Naive thymus-derived CD4-positive, alpha-beta T cell (primary cell): Measurements from ENCODE around the gene CYP4B1. TPM values are rescaled to one million over a fixed set of nuclear protein-coding genes. Genes with fewer than 3 reads are reported as not detected.
"Not testable (repeated sequence)": the region's sequence is repeated elsewhere in the genome, so short reads cannot be mapped to it uniquely, and the experiment has no call there.

Experiments used
- ATAC-seq: fragments of 150-1000 bp; cut with Tn5 transposase; 2 replicates; pipeline ENCODE4 v1.10.0; 2021; ENCODE audit warnings: mild to moderate bottlenecking, moderate library complexity
- CTCF ChIA-PET: fragments of 350-600 bp; sonication (Branson Sonifier 250); formaldehyde crosslinking; loops from one replicate; lab custom pipeline; 2021; ENCODE audit warnings: antibody characterized with exemption; lab: Charles Lee
- POLR2A ChIA-PET: fragments of 350-600 bp; sonication (Branson Sonifier 250); formaldehyde crosslinking; loops from one replicate; lab custom pipeline; 2021; ENCODE audit warnings: antibody characterized with exemption, inconsistent platforms; lab: Charles Lee
- DNase-seq, 9 donors: peaks; one replicate each; pipeline versions ENCODE4 v3.0.0 to v3.0.0-alpha.2; 2020 to 2022; ENCODE audit warnings: mixed read lengths in 1 of 9
- H3K27ac ChIP-seq: one replicate; pipeline ENCODE4 v1.7.0; 2013; ENCODE audit warnings: mild to moderate bottlenecking, low read depth, low read length, moderate library complexity
- H3K27me3 ChIP-seq, 2 donors: one replicate each; pipeline ENCODE4 v1.7.0; 2013; ENCODE audit warnings: low read length in 2 of 2, mild to moderate bottlenecking in 2 of 2, moderate library complexity in 2 of 2; ENCODE audit not compliant: control insufficient read depth in 2 of 2, insufficient read depth in 2 of 2
- H3K36me3 ChIP-seq, 3 experiments: 1 replicate in 2 of 3; 2 replicates in 1 of 3; pipeline ENCODE4 v1.7.0; 2013; ENCODE audit warnings: low read length in 3 of 3, mild to moderate bottlenecking in 3 of 3, moderate library complexity in 1 of 3; ENCODE audit not compliant: insufficient read depth in 3 of 3, control insufficient read depth in 2 of 3
- H3K4me1 ChIP-seq, 2 donors: one replicate each; pipeline ENCODE4 v1.7.0; 2013; ENCODE audit warnings: low read length in 2 of 2, mild to moderate bottlenecking in 2 of 2, moderate library complexity in 1 of 2; ENCODE audit not compliant: control insufficient read depth in 2 of 2, insufficient read depth in 2 of 2
- H3K4me3 ChIP-seq: 2 replicates; pipeline ENCODE4 v1.7.0; 2013; ENCODE audit warnings: mild to moderate bottlenecking, low read length
- H3K9me3 ChIP-seq, 3 experiments: 1 replicate in 2 of 3; 2 replicates in 1 of 3; pipeline ENCODE4 v1.7.0; 2013; ENCODE audit warnings: low read length in 3 of 3; ENCODE audit not compliant: control insufficient read depth in 2 of 3
- H3K27ac Mint-ChIP-seq, 9 donors: one replicate each; pipeline ENCODE4 v1.8.0; 2020 to 2022; ENCODE audit warnings: mixed read lengths in 9 of 9, mild to moderate bottlenecking in 8 of 9, moderate library complexity in 5 of 9, inconsistent platforms in 2 of 9
- H3K27me3 Mint-ChIP-seq, 5 donors: one replicate each; pipeline ENCODE4 v1.8.0; 2021 to 2022; ENCODE audit warnings: mixed read lengths in 5 of 5, mild to moderate bottlenecking in 1 of 5
- H3K36me3 Mint-ChIP-seq, 5 donors: one replicate each; pipeline ENCODE4 v1.8.0; 2020 to 2022; ENCODE audit warnings: mixed read lengths in 5 of 5, mild to moderate bottlenecking in 3 of 5, inconsistent platforms in 1 of 5
- H3K4me1 Mint-ChIP-seq, 7 donors: one replicate each; pipeline ENCODE4 v1.8.0; 2020 to 2022; ENCODE audit warnings: mixed read lengths in 7 of 7, mild to moderate bottlenecking in 3 of 7, inconsistent platforms in 1 of 7
- H3K4me3 Mint-ChIP-seq, 10 donors: one replicate each; pipeline ENCODE4 v1.8.0; 2020 to 2022; ENCODE audit warnings: mild to moderate bottlenecking in 10 of 10, mixed read lengths in 10 of 10, moderate library complexity in 6 of 10, inconsistent platforms in 2 of 10
- H3K9me3 Mint-ChIP-seq, 11 donors: one replicate each; pipeline ENCODE4 v1.8.0; 2020 to 2022; ENCODE audit warnings: mixed read lengths in 11 of 11, mild to moderate bottlenecking in 4 of 11, inconsistent platforms in 1 of 11, moderate library complexity in 1 of 11
- intact Hi-C, 2 donors: fragments of 100-400 bp; cut with micrococcal nuclease; formaldehyde crosslinking; loops; one replicate each; pipeline ENCODE4 v1.15.1; 2023
- polyA plus RNA-seq, 2 donors: library from polyadenylated mRNA; unstranded; fragments of 300-500 nt; fragmentation: Illumina TruSeq; gene quantifications; one replicate each; pipeline ENCODE4 v1.2.3, GENCODE V29; 2021
- total RNA-seq, 6 experiments: library from RNA in 5 of 6; stranded (reverse) in 5 of 6; gene quantifications; 1 replicate in 5 of 6; 2 replicates in 1 of 6; pipeline ENCODE4 v1.2.3 and lab custom pipeline; 2021 to 2026

The CYP4B1 gene
- total and polyA plus RNA-seq, 7 experiments from 2014 or later: not detected

GRCh38 chr1:46830665-46831322, 31.9 kb downstream of the CYP4B1 start:
- no peaks in the 10 kb centered on the region for H3K27me3 ChIP-seq
- H3K4me3 ChIP-seq: no peak overlapping the region
- no peak overlapping the region for H3K27ac ChIP-seq
- Mint-ChIP-seq H3K27ac (no peak overlapping the region), H3K4me1 (no peaks in the 10 kb centered on the region), H3K4me3 (no peak overlapping the region), H3K27me3 (peaks cover 13 to 45% (median 40%) of the 10 kb centered on the region in 5 donors), H3K36me3 (no peaks in the 10 kb centered on the region), H3K9me3 (peaks cover 0 to 30% (median 4%) of the 10 kb centered on the region in 11 donors)
- no peaks in the 10 kb centered on the region for H3K9me3 ChIP-seq
- DNase-seq (no peak), ATAC-seq (no peak)
- CTCF ChIA-PET: no interaction called here
- POLR2A ChIA-PET: no interaction called here
- H3K4me1 ChIP-seq: no peaks in the 10 kb centered on the region
- H3K36me3 ChIP-seq: no peaks in the 10 kb centered on the region
- intact Hi-C loops: no loop called here

- H3K9me3 ChIP-seq, H3K4me1 ChIP-seq, H3K4me1 Mint-ChIP-seq, H3K36me3 Mint-ChIP-seq, CTCF ChIA-PET, H3K4me3 ChIP-seq, POLR2A ChIA-PET, H3K27me3 ChIP-seq, H3K27ac Mint-ChIP-seq, H3K4me3 Mint-ChIP-seq, ATAC-seq, H3K27ac ChIP-seq, DNase-seq, H3K36me3 ChIP-seq, H3K9me3 Mint-ChIP-seq, intact Hi-C loops: not testable (repeated sequence)
- H3K27me3 Mint-ChIP-seq: peaks cover 17 to 46% (median 35%) of the 10 kb centered on the region in 5 donors
Observed at GRCh38 chr1:46835469-46835868, 36.6 kb downstream of the CYP4B1 start.

DNA sequence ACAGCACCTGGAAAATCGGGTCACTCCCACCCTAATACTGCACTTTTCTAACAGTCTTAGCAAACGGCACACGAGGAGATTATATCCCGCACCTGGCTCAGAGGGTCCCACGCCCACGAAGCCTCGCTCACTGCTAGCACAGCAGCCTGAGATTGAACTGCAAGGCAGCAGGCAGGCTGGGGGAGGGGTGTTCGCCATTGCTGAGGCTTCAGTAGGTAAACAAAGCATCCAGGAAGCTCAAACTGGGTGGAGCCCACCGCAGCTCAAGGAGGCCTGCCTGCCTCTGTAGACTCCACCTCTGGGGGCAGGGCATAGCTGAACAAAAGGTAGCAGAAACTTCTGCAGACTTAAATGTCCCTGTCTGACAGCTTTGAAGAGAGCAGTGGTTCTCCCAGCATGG, 47.5 kb downstream of the CYP4B1 start:
- H3K36me3 ChIP-seq, POLR2A ChIA-PET, H3K4me3 Mint-ChIP-seq, H3K27ac Mint-ChIP-seq, CTCF ChIA-PET, H3K27ac ChIP-seq, ATAC-seq, intact Hi-C loops, H3K4me1 ChIP-seq, H3K4me3 ChIP-seq, DNase-seq, H3K27me3 ChIP-seq, H3K9me3 ChIP-seq, H3K4me1 Mint-ChIP-seq, H3K36me3 Mint-ChIP-seq: not testable (repeated sequence)
- H3K9me3 Mint-ChIP-seq: peaks cover 0 to 17% (median 7%) of the 10 kb centered on the region in 11 donors
- H3K27me3 Mint-ChIP-seq: peaks cover 30 to 59% (median 45%) of the 10 kb centered on the region in 5 donors

DNA sequence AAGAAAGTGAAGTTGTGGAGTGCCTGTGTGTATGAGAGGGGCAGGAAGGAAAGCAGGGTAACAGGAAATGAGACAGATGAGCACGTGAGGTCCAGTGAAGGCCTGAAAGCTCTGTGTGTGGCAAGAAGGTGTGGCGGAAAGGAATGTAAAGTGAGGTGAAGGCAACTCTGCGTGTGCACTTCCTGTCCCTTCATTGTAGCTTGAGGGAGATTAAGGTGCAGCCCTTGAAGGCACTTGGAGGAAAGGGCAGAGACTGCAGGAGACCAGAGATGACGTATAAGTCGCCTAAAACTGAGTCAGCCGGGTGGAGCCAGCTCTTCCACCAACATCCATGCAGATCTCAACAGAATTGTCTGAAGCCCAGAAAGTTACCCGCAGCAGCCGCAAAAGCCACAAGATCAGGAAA, 58.8 kb downstream of the CYP4B1 start:
- DNase-seq, H3K4me1 ChIP-seq, H3K36me3 Mint-ChIP-seq, CTCF ChIA-PET, H3K4me1 Mint-ChIP-seq, H3K9me3 ChIP-seq, H3K27me3 ChIP-seq, H3K4me3 ChIP-seq, H3K36me3 ChIP-seq, intact Hi-C loops, H3K27ac ChIP-seq, POLR2A ChIA-PET, ATAC-seq: not testable (repeated sequence)
- Mint-ChIP-seq H3K27me3 (peaks cover 17 to 44% (median 31%) of the 10 kb centered on the region in 5 donors), H3K27ac (peak overlapping the region in 2 of 9 donors; percentile 56 to 64), H3K9me3 (peaks cover 0 to 13% (median 5%) of the 10 kb centered on the region in 11 donors), H3K4me3 (peak overlapping the region in 3 of 10 donors; percentile 1 to 41 (median 12))

DNA sequence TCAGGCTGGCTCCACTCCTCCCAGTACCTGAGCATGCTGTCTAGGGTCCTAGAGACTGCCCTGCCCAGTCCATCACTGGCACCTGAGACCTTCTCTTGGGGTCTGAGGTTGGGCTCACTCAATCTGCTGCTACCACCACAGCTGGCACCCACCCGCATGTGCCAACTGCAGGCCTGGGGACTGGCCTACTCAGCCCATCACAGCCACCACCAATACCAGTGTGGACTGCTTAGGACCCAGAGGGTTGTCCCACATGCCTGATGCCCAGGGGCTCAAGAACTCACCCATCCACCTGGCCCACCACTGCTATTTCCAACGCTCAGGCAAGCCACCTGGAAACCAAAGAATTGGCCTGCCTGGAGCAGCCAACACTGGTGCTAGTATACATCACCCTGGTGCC, 63.5 kb downstream of the CYP4B1 start:
- intact Hi-C loops: no loop called here
- H3K36me3 ChIP-seq: no peaks in the 10 kb centered on the region
- H3K27me3 Mint-ChIP-seq: peaks cover 17 to 51% (median 46%) of the 10 kb centered on the region in 5 donors
- H3K27me3 ChIP-seq: no peaks in the 10 kb centered on the region
- ChIA-PET POLR2A (no interaction called here), CTCF (no interaction called here)
- H3K4me1 Mint-ChIP-seq: peaks cover 0 to 8% (median 2%) of the 10 kb centered on the region in 7 donors
- no peaks in the 10 kb centered on the region for H3K4me1 ChIP-seq
- H3K4me3 Mint-ChIP-seq: no peak overlapping the region
- no peak overlapping the region for H3K27ac Mint-ChIP-seq
- H3K4me3 ChIP-seq: no peak overlapping the region
- H3K9me3 Mint-ChIP-seq: peaks cover 0 to 35% (median 19%) of the 10 kb centered on the region in 11 donors
- peaks cover 0 to 21% (median 0%) of the 10 kb centered on the region in 3 experiments for H3K9me3 ChIP-seq
- DNase-seq (no peak), ATAC-seq (no peak)
- no peak overlapping the region for H3K27ac ChIP-seq
- peaks cover 0 to 7% (median 0%) of the 10 kb centered on the region in 5 donors for H3K36me3 Mint-ChIP-seq

Other genes with a start within 250 kb of the CYP4B1 start
- gene KNCN, start 247.4 kb upstream of the CYP4B1 start, total RNA-seq: not detected
- not detected for gene KNCN, start 247.4 kb upstream of the CYP4B1 start, polyA plus RNA-seq
- gene MKNK1, start 194.8 kb upstream of the CYP4B1 start, total RNA-seq: 10 to 100 TPM; 35.8 to 80.1 (median 54.1) TPM
- gene MKNK1, start 194.8 kb upstream of the CYP4B1 start, polyA plus RNA-seq: 10 to 100 TPM; 21.9 to 23.3 TPM
- gene MOB3C, start 182.2 kb upstream of the CYP4B1 start, total RNA-seq: 10 to 100 TPM; 12.1 to 25.8 (median 25.2) TPM
- 10 to 100 TPM in 1 of 2 donors, 1 to 10 TPM in 1; 9.3 to 21.7 TPM for gene MOB3C, start 182.2 kb upstream of the CYP4B1 start, polyA plus RNA-seq
- 10 to 100 TPM; 17.3 to 49.5 (median 28.6) TPM for gene ATPAF1, start 130.7 kb upstream of the CYP4B1 start, total RNA-seq
- 10 to 100 TPM; 78.1 to 82.2 TPM for gene ATPAF1, start 130.7 kb upstream of the CYP4B1 start, polyA plus RNA-seq
- under 1 TPM in 1 of 5 experiments, not detected in 4; 0.49 TPM for gene TEX38, start 127.2 kb upstream of the CYP4B1 start, total RNA-seq
- gene TEX38, start 127.2 kb upstream of the CYP4B1 start, polyA plus RNA-seq: under 1 TPM in 1 of 2 donors, not detected in 1; 0.32 TPM
- 10 to 100 TPM; 64.5 to 98.2 (median 89.5) TPM for gene EFCAB14, start 79.9 kb upstream of the CYP4B1 start, total RNA-seq
- gene EFCAB14, start 79.9 kb upstream of the CYP4B1 start, polyA plus RNA-seq: 100 to 1,000 TPM; 102 to 130 TPM
- gene CYP4A11, start 142.4 kb downstream of the CYP4B1 start, total RNA-seq: not detected
- gene CYP4A11, start 142.4 kb downstream of the CYP4B1 start, polyA plus RNA-seq: not detected
- gene CYP4X1, start 224.6 kb downstream of the CYP4B1 start, total RNA-seq: not detected
- not detected for gene CYP4X1, start 224.6 kb downstream of the CYP4B1 start, polyA plus RNA-seq